ENCODE results near the gene FAM222A. TPM values are rescaled to one million over a fixed set of nuclear protein-coding genes. Genes with fewer than 3 reads are reported as not detected.

FAM222A gene
- total RNA-seq, 1 donor: 0.36 TPM

DNA sequence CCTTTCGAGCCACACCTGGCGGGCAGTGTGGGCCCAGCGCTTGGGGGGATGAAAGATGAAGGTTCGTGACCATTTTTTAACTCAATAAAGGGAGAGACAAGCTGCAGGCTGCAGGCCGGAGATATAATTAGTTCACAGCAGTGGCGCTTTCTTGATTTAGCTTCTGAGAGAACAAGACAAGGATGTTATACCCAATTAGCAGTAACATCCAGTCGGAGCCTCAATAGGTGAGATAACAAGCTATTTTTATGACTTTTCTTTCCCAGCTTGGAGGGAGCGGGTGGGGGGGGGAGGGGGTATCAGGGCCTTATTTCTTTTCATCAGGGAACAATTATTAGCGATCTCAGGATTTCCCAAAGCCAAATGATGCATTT is 9.1 kb downstream of the FAM222A start:
- Histone ChIP-seq H3K9me3 (ENCODE audit: low read depth, low read length) (no peaks in the 10 kb centered on the region), H4K20me1 (ENCODE audit: insufficient read depth, low read length) (no peaks in the 10 kb centered on the region), H3K4me1 (ENCODE audit: insufficient read depth, low read length) (no peaks in the 10 kb centered on the region), H3K36me3 (ENCODE audit: insufficient read depth, low read length) (no peaks in the 10 kb centered on the region), H3K27me3 (ENCODE audit: insufficient read depth, low read length) (peaks cover 14% of the 10 kb centered on the region), H2AFZ (ENCODE audit: low read length) (no peak overlapping the region), H3K4me2 (ENCODE audit: insufficient read depth, low read length) (no peak overlapping the region), H3K27ac (ENCODE audit: low read depth, low read length) (no peak overlapping the region), H3K4me3 (ENCODE audit: insufficient read depth, low read length) (no peak overlapping the region), H3K79me2 (ENCODE audit: insufficient read depth, low read length) (no peaks in the 10 kb centered on the region)
- DNase-seq (ENCODE audit: insufficient read length, low spot score, missing footprints): peak; percentile 39
- TF ChIP-seq, protein P1, sequence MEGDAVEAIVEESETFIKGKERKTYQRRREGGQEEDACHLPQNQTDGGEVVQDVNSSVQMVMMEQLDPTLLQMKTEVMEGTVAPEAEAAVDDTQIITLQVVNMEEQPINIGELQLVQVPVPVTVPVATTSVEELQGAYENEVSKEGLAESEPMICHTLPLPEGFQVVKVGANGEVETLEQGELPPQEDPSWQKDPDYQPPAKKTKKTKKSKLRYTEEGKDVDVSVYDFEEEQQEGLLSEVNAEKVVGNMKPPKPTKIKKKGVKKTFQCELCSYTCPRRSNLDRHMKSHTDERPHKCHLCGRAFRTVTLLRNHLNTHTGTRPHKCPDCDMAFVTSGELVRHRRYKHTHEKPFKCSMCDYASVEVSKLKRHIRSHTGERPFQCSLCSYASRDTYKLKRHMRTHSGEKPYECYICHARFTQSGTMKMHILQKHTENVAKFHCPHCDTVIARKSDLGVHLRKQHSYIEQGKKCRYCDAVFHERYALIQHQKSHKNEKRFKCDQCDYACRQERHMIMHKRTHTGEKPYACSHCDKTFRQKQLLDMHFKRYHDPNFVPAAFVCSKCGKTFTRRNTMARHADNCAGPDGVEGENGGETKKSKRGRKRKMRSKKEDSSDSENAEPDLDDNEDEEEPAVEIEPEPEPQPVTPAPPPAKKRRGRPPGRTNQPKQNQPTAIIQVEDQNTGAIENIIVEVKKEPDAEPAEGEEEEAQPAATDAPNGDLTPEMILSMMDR (IDR thresholded peaks at IDR 0.05; ENCODE audit: extremely low read depth, low read depth, low read length): no peak

DNA sequence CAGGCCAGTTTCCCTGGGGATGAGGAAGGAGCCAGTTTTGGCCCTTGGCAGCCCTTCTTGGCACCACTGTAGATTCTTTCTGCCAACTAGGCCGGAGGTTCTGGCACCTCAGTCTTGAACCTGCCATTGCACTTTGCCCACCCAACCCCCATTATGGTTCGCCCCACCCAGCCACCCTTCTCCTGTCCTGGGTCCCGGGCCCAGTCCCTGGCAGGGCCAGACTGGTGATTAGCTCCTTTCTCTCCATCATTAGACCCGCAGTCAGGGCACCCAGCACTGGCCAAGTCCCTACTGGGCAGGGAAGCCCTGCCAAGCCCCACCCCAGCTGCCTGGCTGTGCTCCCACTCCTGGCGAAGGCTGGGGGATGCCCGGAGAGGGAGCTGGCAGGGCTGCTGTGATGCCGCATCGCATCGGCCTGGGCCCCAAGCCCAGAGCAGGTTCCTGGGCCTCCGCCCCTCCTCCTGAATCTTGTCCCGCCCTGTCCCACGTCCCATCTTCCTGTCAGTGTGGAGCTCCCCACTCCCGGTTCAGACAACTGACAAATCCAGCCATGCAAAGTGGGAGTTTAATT is 9.8 kb downstream of the FAM222A start:
- TF ChIP-seq, protein P1 (IDR thresholded peaks at IDR 0.05; ENCODE audit: extremely low read depth, low read depth, low read length): no peak

DNA sequence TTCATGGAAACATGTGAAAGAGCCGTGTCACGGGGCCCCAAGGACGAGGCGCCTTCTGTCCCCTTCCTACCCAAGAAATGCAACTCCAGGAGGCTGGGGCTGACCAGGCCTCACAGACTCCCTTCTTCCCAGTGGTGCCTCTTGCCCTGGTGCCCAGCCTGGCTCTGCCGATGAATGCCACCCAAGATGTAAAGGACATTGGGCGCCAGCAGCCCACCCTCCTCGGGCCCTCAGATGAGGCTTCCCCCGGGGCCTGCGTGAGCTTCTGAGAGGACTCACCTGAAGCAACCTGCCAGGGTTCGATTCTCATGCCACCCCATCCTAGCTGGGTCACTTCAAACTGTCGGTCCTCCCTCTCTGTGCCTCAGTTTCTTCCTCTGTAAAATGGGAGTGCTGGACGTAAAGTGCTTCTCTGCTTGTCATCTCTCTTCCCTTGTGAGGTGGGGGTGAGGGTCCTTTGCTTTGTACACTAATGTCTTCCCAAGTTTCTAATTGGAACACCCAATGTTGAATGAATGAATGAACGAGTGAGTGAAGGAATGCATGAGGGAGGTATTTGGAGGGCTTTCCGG is 10.8 kb downstream of the FAM222A start:
- Histone ChIP-seq H3K27me3 (ENCODE audit: insufficient read depth, low read length) (no peaks in the 10 kb centered on the region), H3K79me2 (ENCODE audit: insufficient read depth, low read length) (no peaks in the 10 kb centered on the region), H4K20me1 (ENCODE audit: insufficient read depth, low read length) (no peaks in the 10 kb centered on the region), H3K9me3 (ENCODE audit: low read depth, low read length) (no peaks in the 10 kb centered on the region), H2AFZ (ENCODE audit: low read length) (no peak overlapping the region), H3K4me3 (ENCODE audit: insufficient read depth, low read length) (no peak overlapping the region), H3K4me2 (ENCODE audit: insufficient read depth, low read length) (no peak overlapping the region), H3K4me1 (ENCODE audit: insufficient read depth, low read length) (no peaks in the 10 kb centered on the region), H3K27ac (ENCODE audit: low read depth, low read length) (no peak overlapping the region), H3K36me3 (ENCODE audit: insufficient read depth, low read length) (no peaks in the 10 kb centered on the region)
- DNase-seq (ENCODE audit: insufficient read length, low spot score, missing footprints): peak; percentile 77
- TF ChIP-seq, protein P1 (IDR thresholded peaks at IDR 0.05; ENCODE audit: extremely low read depth, low read depth, low read length): no peak

More for the DNA sequence above, 9.8 kb downstream of the FAM222A start:
- peaks cover 9% of the 10 kb centered on the region for H3K27me3 ChIP-seq (ENCODE audit: insufficient read depth, low read length)
- no peak overlapping the region for H3K4me2 ChIP-seq (ENCODE audit: insufficient read depth, low read length)
- H4K20me1 ChIP-seq (ENCODE audit: insufficient read depth, low read length): no peaks in the 10 kb centered on the region
- H2AFZ ChIP-seq (ENCODE audit: low read length): no peak overlapping the region
- no peaks in the 10 kb centered on the region for H3K9me3 ChIP-seq (ENCODE audit: low read depth, low read length)
- DNase-seq (ENCODE audit: insufficient read length, low spot score, missing footprints): peak; percentile 85
- no peak overlapping the region for H3K4me3 ChIP-seq (ENCODE audit: insufficient read depth, low read length)
- no peak overlapping the region for H3K27ac ChIP-seq (ENCODE audit: low read depth, low read length)
- H3K36me3 ChIP-seq (ENCODE audit: insufficient read depth, low read length): no peaks in the 10 kb centered on the region
- H3K79me2 ChIP-seq (ENCODE audit: insufficient read depth, low read length): no peaks in the 10 kb centered on the region
- no peaks in the 10 kb centered on the region for H3K4me1 ChIP-seq (ENCODE audit: insufficient read depth, low read length)

DNA sequence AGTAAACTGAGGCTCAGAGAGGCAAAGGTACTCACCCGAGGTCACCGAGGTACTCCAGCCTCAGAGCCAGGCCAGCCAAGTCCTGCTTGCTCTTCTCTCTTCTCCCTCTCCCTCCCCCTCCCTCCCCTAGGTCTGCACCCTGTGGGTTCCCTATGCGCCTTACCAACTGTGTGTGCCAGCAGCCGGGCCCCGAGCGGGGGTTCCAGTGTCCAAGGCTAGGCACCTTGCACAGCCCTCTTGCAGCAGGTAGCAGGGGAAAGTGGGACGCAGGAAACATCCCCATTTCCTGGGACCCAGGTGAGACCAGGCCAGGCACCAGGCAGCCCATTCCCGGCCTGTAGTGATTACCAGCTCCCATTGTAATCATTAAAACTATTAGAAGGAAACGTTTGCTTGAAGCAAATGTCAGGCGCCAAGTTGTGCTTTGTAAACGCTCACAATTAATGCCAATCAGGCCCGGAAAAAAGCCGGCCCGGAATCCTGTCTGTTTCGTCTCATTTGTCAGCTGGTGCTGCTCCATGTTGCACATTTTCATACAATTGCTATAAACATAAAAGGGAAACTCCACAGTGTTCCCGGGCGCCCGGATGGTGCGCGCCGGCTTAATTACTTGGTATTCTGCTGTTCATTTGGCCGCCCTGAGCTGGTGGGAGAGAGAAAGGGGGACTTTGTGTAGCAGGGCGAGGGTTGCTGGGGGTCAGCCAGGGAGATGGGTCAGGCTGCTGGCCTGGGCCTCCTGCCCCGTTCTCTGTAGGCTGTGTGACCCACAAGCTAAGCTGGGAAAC is 11.9 kb downstream of the FAM222A start:
- no peaks in the 10 kb centered on the region for H3K36me3 ChIP-seq (ENCODE audit: insufficient read depth, low read length)
- no peaks in the 10 kb centered on the region for H3K4me1 ChIP-seq (ENCODE audit: insufficient read depth, low read length)
- no peak overlapping the region for H3K4me3 ChIP-seq (ENCODE audit: insufficient read depth, low read length)
- DNase-seq (ENCODE audit: insufficient read length, low spot score, missing footprints): peak; percentile 63
- H3K79me2 ChIP-seq (ENCODE audit: insufficient read depth, low read length): no peaks in the 10 kb centered on the region
- H3K9me3 ChIP-seq (ENCODE audit: low read depth, low read length): no peaks in the 10 kb centered on the region
- H3K27ac ChIP-seq (ENCODE audit: low read depth, low read length): no peak overlapping the region
- no peak overlapping the region for H3K4me2 ChIP-seq (ENCODE audit: insufficient read depth, low read length)
- TF ChIP-seq, protein P1 (IDR thresholded peaks at IDR 0.05; ENCODE audit: extremely low read depth, low read depth, low read length): no peak
- H4K20me1 ChIP-seq (ENCODE audit: insufficient read depth, low read length): no peaks in the 10 kb centered on the region
- H3K27me3 ChIP-seq (ENCODE audit: insufficient read depth, low read length): no peaks in the 10 kb centered on the region
- H2AFZ ChIP-seq (ENCODE audit: low read length): no peak overlapping the region

Data from osteoblast (primary cell).